Osteoblast (primary cell): ENCODE measurements around the gene KRTAP20-1. TPM values are rescaled to one million over a fixed set of nuclear protein-coding genes. Genes with fewer than 3 reads are reported as not detected.

ENCODE experiments used
- DNase-seq: peaks from one replicate; pipeline ENCODE4 v3.0.0; 2011; ENCODE audit warnings: low spot score, mixed read lengths; ENCODE audit not compliant: insufficient read length; ENCODE audit errors: missing footprints
- H2AFZ ChIP-seq: 2 replicates; pipeline ENCODE4 v1.6.0; 2011; ENCODE audit warnings: mild to moderate bottlenecking, low read length
- H3K27ac ChIP-seq: 2 replicates; pipeline ENCODE4 v1.5.1; 2011; ENCODE audit warnings: mild to moderate bottlenecking, low read depth, low read length, moderate library complexity
- H3K27me3 ChIP-seq: 2 replicates; pipeline ENCODE4 v1.6.0; 2012; ENCODE audit warnings: mild to moderate bottlenecking, control low read depth, inconsistent platforms, low read length, moderate library complexity; ENCODE audit not compliant: insufficient read depth
- H3K36me3 ChIP-seq: 2 replicates; pipeline ENCODE4 v1.5.1; 2011; ENCODE audit warnings: mild to moderate bottlenecking, low read length, control low read depth, moderate library complexity; ENCODE audit not compliant: insufficient read depth
- H3K4me1 ChIP-seq: 2 replicates; pipeline ENCODE4 v1.5.1; 2011; ENCODE audit warnings: mild to moderate bottlenecking, low read length, control low read depth, moderate library complexity; ENCODE audit not compliant: insufficient read depth
- H3K4me2 ChIP-seq: 2 replicates; pipeline ENCODE4 v1.6.0; 2011; ENCODE audit warnings: mild to moderate bottlenecking, low read length; ENCODE audit not compliant: insufficient read depth
- H3K4me3 ChIP-seq: fragments of 200-600 bp; sonication (generic); 3 replicates; pipeline ENCODE4 v1.5.1; 2012; ENCODE audit warnings: mild to moderate bottlenecking, low read length, inconsistent platforms; ENCODE audit not compliant: insufficient read depth
- H3K79me2 ChIP-seq: 2 replicates; pipeline ENCODE4 v1.6.0; 2012; ENCODE audit warnings: mild to moderate bottlenecking, low read length, control low read depth, inconsistent platforms; ENCODE audit not compliant: insufficient read depth
- H3K9me3 ChIP-seq: 2 replicates; pipeline ENCODE4 v1.5.1; 2011; ENCODE audit warnings: low read depth, low read length, control low read depth
- H4K20me1 ChIP-seq: 2 replicates; pipeline ENCODE4 v1.6.0; 2012; ENCODE audit warnings: mild to moderate bottlenecking, low read length, control low read depth; ENCODE audit not compliant: insufficient read depth
- CTCF ChIP-seq: IDR thresholded peaks from 2 replicates; pipeline ENCODE4 v1.5.1; 2011; ENCODE audit warnings: mild to moderate bottlenecking, low read depth, low read length, moderate library complexity; ENCODE audit errors: extremely low read depth
- total RNA-seq: library from RNA; depleted of rRNA; stranded (reverse); fragments of >200 nt; gene quantifications from 2 replicates; pipeline ENCODE4 v1.2.3, GENCODE V29; 2012

KRTAP20-1 gene
- total RNA-seq, 1 donor = not detected

GRCh38 chr21:30598802-30599201 is 17.4 kb upstream of the KRTAP20-1 start, which contains the start of gene KRTAP6-2:
KRTAP6-2 (minus strand) TSS chr21:30598902; CDS start chr21:30598874, 28 bp downstream.
- Histone ChIP-seq H2AFZ (no peak within 1 kb of the TSS), H3K27ac (no peak within 1 kb of the TSS), H3K79me2 (no peaks in the 10 kb centered on the region), H3K4me3 (no peak within 1 kb of the TSS), H3K4me2 (no peak within 1 kb of the TSS), H3K9me3 (peaks cover 5% of the 10 kb centered on the region), H3K4me1 (no peaks in the 10 kb centered on the region), H3K36me3 (no peaks in the 10 kb centered on the region), H4K20me1 (no peaks in the 10 kb centered on the region), H3K27me3 (no peaks in the 10 kb centered on the region)
- no peak for TF ChIP-seq CTCF
- no peak for DNase-seq

GRCh38 chr21:30600787-30601186 is 15.4 kb upstream of the KRTAP20-1 start, which contains the start of gene KRTAP22-1:
KRTAP22-1 (plus strand) TSS chr21:30601087.
- DNase-seq = no peak
- Histone ChIP-seq H3K4me2 (no peak within 1 kb of the TSS), H3K27me3 (no peaks in the 10 kb centered on the region), H2AFZ (no peak within 1 kb of the TSS), H3K79me2 (no peaks in the 10 kb centered on the region), H3K9me3 (peaks cover 8% of the 10 kb centered on the region), H3K4me3 (no peak within 1 kb of the TSS), H3K27ac (no peak within 1 kb of the TSS), H3K36me3 (no peaks in the 10 kb centered on the region), H4K20me1 (no peaks in the 10 kb centered on the region), H3K4me1 (no peaks in the 10 kb centered on the region)
- TF ChIP-seq CTCF = no peak

- Histone ChIP-seq H3K79me2 (no peaks in the 10 kb centered on the region), H3K9me3 (peaks cover 3% of the 10 kb centered on the region), H3K27ac (no peak overlapping the region), H2AFZ (no peak overlapping the region), H3K4me3 (no peak overlapping the region), H3K4me2 (no peak overlapping the region), H3K4me1 (no peaks in the 10 kb centered on the region), H3K27me3 (no peaks in the 10 kb centered on the region), H4K20me1 (no peaks in the 10 kb centered on the region), H3K36me3 (no peaks in the 10 kb centered on the region)
- no peak for DNase-seq
- no peak for TF ChIP-seq CTCF
These were observed 10.3 kb upstream of the KRTAP20-1 start for GRCh38 chr21:30605968-30606367.

DNA sequence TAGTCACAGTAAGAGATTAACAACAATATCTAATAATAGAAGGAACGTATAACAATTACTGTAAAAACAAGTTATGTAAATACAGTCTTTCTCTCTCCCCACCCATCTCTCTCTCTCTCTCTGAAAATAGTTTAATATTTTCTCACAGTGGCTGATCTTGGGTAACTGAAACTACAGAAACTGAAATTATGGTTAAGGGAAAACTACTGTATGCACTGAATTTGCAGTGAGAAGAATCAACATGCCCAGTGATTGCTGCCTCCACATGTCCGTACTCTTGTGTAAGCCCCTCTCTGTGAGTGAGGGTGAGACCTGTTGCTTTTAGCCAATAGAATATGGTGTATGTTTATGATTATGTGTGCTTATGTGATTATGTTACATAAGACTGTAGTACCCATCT is 4.1 kb upstream of the KRTAP20-1 start:
- no peaks in the 10 kb centered on the region for H3K79me2 ChIP-seq
- no peak overlapping the region for H2AFZ ChIP-seq
- no peaks in the 10 kb centered on the region for H3K27me3 ChIP-seq
- H3K4me3 ChIP-seq = no peak overlapping the region
- H3K4me1 ChIP-seq = no peaks in the 10 kb centered on the region
- no peaks in the 10 kb centered on the region for H3K36me3 ChIP-seq
- no peak overlapping the region for H3K4me2 ChIP-seq
- DNase-seq = no peak
- H4K20me1 ChIP-seq = no peaks in the 10 kb centered on the region
- H3K27ac ChIP-seq = no peak overlapping the region
- TF ChIP-seq CTCF = no peak
- H3K9me3 ChIP-seq = peaks cover 8% of the 10 kb centered on the region
